Esophagus mucosa (tissue), 1 donor: ENCODE data around the gene DMRTB1. TPM values are rescaled to one million over a fixed set of nuclear protein-coding genes. Genes with fewer than 3 reads are reported as not detected.
A peak's percentile ranks its signal among the peaks of the same experiment; 100 is the strongest.

Experiments
- ATAC-seq: fragments of 200-7000 bp; cut with Tn5 transposase; one replicate; pipeline ENCODE4 v1.9.1; 2020
- total RNA-seq: library from RNA; stranded (reverse); gene quantifications from one replicate; pipeline ENCODE4 v1.2.4, GENCODE V29; 2023
- donor health status: DM: yes; HTN: yes; CAD: no.

Gene DMRTB1
- total RNA-seq, 1 donor from 2014 or later = not detected

- no peak for ATAC-seq
Measured at GRCh38 chr1:53465023-53465957, 6.1 kb downstream of the DMRTB1 start.

GRCh38 chr1:53467391-53467790 is 8.2 kb downstream of the DMRTB1 start:
- ATAC-seq = no peak

- no peak for ATAC-seq
Measured at GRCh38 chr1:53468374-53468773, 9.2 kb downstream of the DMRTB1 start.

- no peak for ATAC-seq
Measured at GRCh38 chr1:53469373-53469772, 10.2 kb downstream of the DMRTB1 start.

- ATAC-seq = peak; percentile 88
Measured at GRCh38 chr1:53470155-53470554, 11.0 kb downstream of the DMRTB1 start.

- ATAC-seq = no peak
Measured at GRCh38 chr1:53470584-53470983, 11.4 kb downstream of the DMRTB1 start.

GRCh38 chr1:53471000-53471399 is 11.8 kb downstream of the DMRTB1 start:
- ATAC-seq = no peak

- ATAC-seq = no peak
Measured at GRCh38 chr1:53473463-53473862, 14.3 kb downstream of the DMRTB1 start.

GRCh38 chr1:53475664-53476063 is 16.5 kb downstream of the DMRTB1 start:
- no peak for ATAC-seq

GRCh38 chr1:53476579-53476978 is 17.4 kb downstream of the DMRTB1 start:
- no peak for ATAC-seq

GRCh38 chr1:53477651-53478501 is 18.7 kb downstream of the DMRTB1 start:
- ATAC-seq = no peak

GRCh38 chr1:53478502-53478818 is 19.3 kb downstream of the DMRTB1 start:
- ATAC-seq = no peak

GRCh38 chr1:53480678-53481077 is 21.5 kb downstream of the DMRTB1 start:
- ATAC-seq = no peak

- ATAC-seq = no peak
Measured at GRCh38 chr1:53481456-53481855, 22.3 kb downstream of the DMRTB1 start.

- ATAC-seq = no peak
Measured at GRCh38 chr1:53482441-53483153, 23.4 kb downstream of the DMRTB1 start.

- ATAC-seq = no peak
Measured at GRCh38 chr1:53483170-53483569, 24.0 kb downstream of the DMRTB1 start.

GRCh38 chr1:53483656-53484055 is 24.5 kb downstream of the DMRTB1 start:
- no peak for ATAC-seq

GRCh38 chr1:53484705-53485477 is 25.7 kb downstream of the DMRTB1 start:
- no peak for ATAC-seq

GRCh38 chr1:53485478-53486394 is 26.5 kb downstream of the DMRTB1 start:
- ATAC-seq = peak; percentile 78

- ATAC-seq = no peak
Measured at GRCh38 chr1:53486395-53487026, 27.3 kb downstream of the DMRTB1 start.

GRCh38 chr1:53490351-53490750 is 31.2 kb downstream of the DMRTB1 start:
- ATAC-seq = no peak
